Right atrium auricular region (tissue), 2 donors: Measurements from ENCODE around the gene MAPT. TPM values are rescaled to one million over a fixed set of nuclear protein-coding genes. Genes with fewer than 3 reads are reported as not detected.

ENCODE experiments used
- DNase-seq: peaks from one replicate; pipeline ENCODE4 v3.0.0-alpha.2; 2019; ENCODE audit warnings: low spot score
- H3K27ac ChIP-seq, 2 donors: fragments of 200-600 bp; sonication (generic); 1 replicate in 1 of 2; 2 replicates in 1 of 2; pipeline ENCODE4 v1.5.1; 2016 to 2019
- H3K27me3 ChIP-seq, 2 donors: fragments of 200-600 bp; sonication (generic); one replicate each; pipeline versions ENCODE4 v1.5.1 to v1.6.0; 2017 to 2019
- H3K36me3 ChIP-seq: fragments of 200-600 bp; sonication (generic); one replicate; pipeline ENCODE4 v1.5.1; 2016
- H3K4me1 ChIP-seq, 2 donors: fragments of 200-600 bp; sonication (generic); one replicate each; pipeline versions ENCODE4 v1.5.1 to v1.6.0; 2017 to 2019
- H3K4me3 ChIP-seq, 2 donors: fragments of 200-600 bp; sonication (generic); 1 replicate in 1 of 2; 2 replicates in 1 of 2; pipeline ENCODE4 v1.5.1; 2017 to 2019; ENCODE audit warnings: mild to moderate bottlenecking in 1 of 2, moderate library complexity in 1 of 2
- H3K9me3 ChIP-seq, 2 donors: fragments of 200-600 bp; sonication (generic); one replicate each; pipeline ENCODE4 v1.5.1; 2019
- CTCF ChIP-seq, 2 donors: fragments of 200-600 bp; sonication (generic); IDR thresholded peaks; one replicate each; pipeline ENCODE4 v1.5.1; 2019; ENCODE audit warnings: antibody characterized with exemption in 2 of 2
- total RNA-seq, 2 donors: library from RNA; depleted of rRNA; stranded (reverse); fragments of >200 nt; gene quantifications; one replicate each; pipeline ENCODE4 v1.1.0, GENCODE V29; 2016

Gene MAPT
- total RNA-seq, 2 donors from 2014 or later, result 7.8 to 23.0 TPM

DNA sequence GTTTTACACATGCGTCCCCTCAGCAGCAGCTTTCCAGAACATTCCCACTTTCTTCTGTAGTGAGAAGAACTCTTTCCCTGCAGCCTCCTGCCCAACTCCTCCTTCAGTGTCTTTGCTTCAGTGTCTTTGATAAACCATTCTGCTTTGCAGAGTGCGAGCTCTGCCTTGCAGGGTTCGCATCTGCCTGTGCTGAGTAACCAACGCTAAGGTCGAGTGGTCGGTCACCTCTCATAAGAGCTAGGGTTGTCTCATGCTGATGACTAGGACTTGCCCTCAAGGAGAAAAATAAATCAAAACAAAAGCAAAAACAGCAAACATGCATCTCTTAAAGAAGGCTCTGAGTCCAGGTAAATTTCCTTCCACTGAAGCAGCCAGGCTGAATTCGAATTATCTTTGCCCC, 22.7 kb downstream of the MAPT start:
- H3K4me3 ChIP-seq, result no peak overlapping the region
- H3K4me1 ChIP-seq, result no peaks in the 10 kb centered on the region
- no peak for TF ChIP-seq CTCF (IDR thresholded peaks at IDR 0.05)
- no peak overlapping the region for H3K27ac ChIP-seq
- no peak for DNase-seq
- no peaks in the 10 kb centered on the region for H3K27me3 ChIP-seq
- H3K9me3 ChIP-seq, result no peaks in the 10 kb centered on the region
- no peaks in the 10 kb centered on the region for H3K36me3 ChIP-seq

GRCh38 chr17:45918241-45918745, 23.9 kb downstream of the MAPT start:
- H3K9me3 ChIP-seq, result no peaks in the 10 kb centered on the region
- no peaks in the 10 kb centered on the region for H3K4me1 ChIP-seq
- no peak overlapping the region for H3K27ac ChIP-seq
- H3K4me3 ChIP-seq, result no peak overlapping the region
- H3K36me3 ChIP-seq, result no peaks in the 10 kb centered on the region
- TF ChIP-seq CTCF (IDR thresholded peaks at IDR 0.05), result no peak
- H3K27me3 ChIP-seq, result no peaks in the 10 kb centered on the region
- no peak for DNase-seq

DNA sequence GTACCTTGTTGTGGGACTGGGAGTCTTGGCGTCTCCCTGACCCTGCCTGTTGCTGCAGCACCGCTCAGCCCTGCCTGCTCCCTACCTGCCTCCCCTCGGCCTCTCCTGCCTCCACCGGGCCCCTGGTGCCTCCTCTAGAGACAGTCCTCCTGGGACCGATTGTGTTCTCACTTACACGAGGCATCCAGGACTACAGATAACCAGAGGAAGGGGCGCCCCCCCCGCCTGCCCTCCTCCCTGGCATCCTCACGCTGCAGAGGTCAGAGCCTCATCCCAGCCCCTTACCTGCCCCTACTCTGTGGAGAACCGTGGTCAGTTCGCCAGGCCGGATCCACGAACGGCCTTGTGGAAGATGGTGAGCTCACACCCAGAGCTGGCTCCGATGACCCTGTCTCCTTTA, 24.8 kb downstream of the MAPT start:
- H3K27me3 ChIP-seq, result no peaks in the 10 kb centered on the region
- no peak for DNase-seq
- no peaks in the 10 kb centered on the region for H3K9me3 ChIP-seq
- TF ChIP-seq CTCF (IDR thresholded peaks at IDR 0.05), result no peak
- H3K4me1 ChIP-seq, result no peaks in the 10 kb centered on the region
- no peak overlapping the region for H3K4me3 ChIP-seq
- H3K36me3 ChIP-seq, result no peaks in the 10 kb centered on the region
- no peak overlapping the region for H3K27ac ChIP-seq

- TF ChIP-seq CTCF (IDR thresholded peaks at IDR 0.05), result no peak
- no peak overlapping the region for H3K27ac ChIP-seq
- H3K4me3 ChIP-seq, result no peak overlapping the region
- H3K4me1 ChIP-seq, result no peaks in the 10 kb centered on the region
- no peaks in the 10 kb centered on the region for H3K9me3 ChIP-seq
- H3K36me3 ChIP-seq, result no peaks in the 10 kb centered on the region
- DNase-seq, result no peak
- no peaks in the 10 kb centered on the region for H3K27me3 ChIP-seq
Observed at GRCh38 chr17:45920083-45920482, 25.7 kb downstream of the MAPT start.

GRCh38 chr17:45923511-45924268, 29.3 kb downstream of the MAPT start:
- no peak overlapping the region for H3K27ac ChIP-seq
- no peak overlapping the region for H3K4me3 ChIP-seq
- no peak for TF ChIP-seq CTCF (IDR thresholded peaks at IDR 0.05)
- DNase-seq, result no peak
- H3K9me3 ChIP-seq, result peaks cover 6 to 10% of the 10 kb centered on the region in 2 donors
- H3K27me3 ChIP-seq, result no peaks in the 10 kb centered on the region
- H3K4me1 ChIP-seq, result no peaks in the 10 kb centered on the region
- no peaks in the 10 kb centered on the region for H3K36me3 ChIP-seq
